Measurements from ENCODE around the gene ISY1.

ISY1 gene

GRCh38 chr3:129087138-129087702 is 73.6 kb downstream of the ISY1 start:
- no peak for DNase-seq (ENCODE audit: low read depth, low spot score)

GRCh38 chr3:129085818-129086217 is 75.0 kb downstream of the ISY1 start:
- DNase-seq (ENCODE audit: low read depth, low spot score), result no peak

GRCh38 chr3:129085165-129085715 is 75.6 kb downstream of the ISY1 start:
- no peak for DNase-seq (ENCODE audit: low read depth, low spot score)

- no peak for DNase-seq (ENCODE audit: low read depth, low spot score)
Observed at GRCh38 chr3:129084501-129084900, 76.4 kb downstream of the ISY1 start.

GRCh38 chr3:129082026-129082425 is 78.8 kb downstream of the ISY1 start:
- DNase-seq (ENCODE audit: low read depth, low spot score), result no peak

- no peak for DNase-seq (ENCODE audit: low read depth, low spot score)
Observed at GRCh38 chr3:129081503-129081902, 79.4 kb downstream of the ISY1 start.

GRCh38 chr3:129078510-129078909 is 82.4 kb downstream of the ISY1 start:
- DNase-seq (ENCODE audit: low read depth, low spot score), result no peak
